Left ventricle myocardium inferior (tissue), 1 donor: Measurements from ENCODE around the gene ZBTB33. TPM values are rescaled to one million over a fixed set of nuclear protein-coding genes. Genes with fewer than 3 reads are reported as not detected.

Experiments
- DNase-seq: peaks from one replicate; pipeline ENCODE4 v3.0.0-alpha.2; 2020
- H3K27ac ChIP-seq: fragments of 200-600 bp; replicated peaks from 2 replicates; pipeline ENCODE4 v1.8.0; 2021
- H3K27me3 ChIP-seq: fragments of 200-600 bp; 2 replicates; pipeline ENCODE4 v1.8.0; 2021; ENCODE audit warnings: low read depth
- H3K36me3 ChIP-seq: fragments of 200-600 bp; 2 replicates; pipeline ENCODE4 v1.8.0; 2021
- H3K4me1 ChIP-seq: fragments of 200-600 bp; 2 replicates; pipeline ENCODE4 v1.8.0; 2021
- H3K4me3 ChIP-seq: fragments of 200-600 bp; 2 replicates; pipeline ENCODE4 v1.8.0; 2021; ENCODE audit warnings: mild to moderate bottlenecking, moderate library complexity
- H3K9me3 ChIP-seq: fragments of 200-600 bp; replicated peaks from 2 replicates; pipeline ENCODE4 v1.8.0; 2021
- intact Hi-C: fragments of 100-400 bp; cut with micrococcal nuclease; formaldehyde crosslinking; loops from one replicate; pipeline ENCODE4 v1.11.0; 2022
- total RNA-seq: library from RNA; stranded (reverse); fragmentation: NEBNext Ultra II Directional; extraction: Animal tissue kit (Norgen Biotek cat#: 25700); gene quantifications from one replicate; pipeline ENCODE4 v1.2.1, GENCODE V29; 2021
- TF ChIP-seq, protein P1 (sequence below): fragments of 200-600 bp; IDR thresholded peaks from 2 replicates; pipeline ENCODE4 v1.8.0; 2021; ENCODE audit warnings: antibody characterized with exemption, mild to moderate bottlenecking, borderline replicate concordance
- donor health status: DM: no; HTN: yes; CAD: no; lungs with severe emphysema.

ZBTB33 gene
- total RNA-seq, 1 donor from 2014 or later: 6.0 TPM

DNA sequence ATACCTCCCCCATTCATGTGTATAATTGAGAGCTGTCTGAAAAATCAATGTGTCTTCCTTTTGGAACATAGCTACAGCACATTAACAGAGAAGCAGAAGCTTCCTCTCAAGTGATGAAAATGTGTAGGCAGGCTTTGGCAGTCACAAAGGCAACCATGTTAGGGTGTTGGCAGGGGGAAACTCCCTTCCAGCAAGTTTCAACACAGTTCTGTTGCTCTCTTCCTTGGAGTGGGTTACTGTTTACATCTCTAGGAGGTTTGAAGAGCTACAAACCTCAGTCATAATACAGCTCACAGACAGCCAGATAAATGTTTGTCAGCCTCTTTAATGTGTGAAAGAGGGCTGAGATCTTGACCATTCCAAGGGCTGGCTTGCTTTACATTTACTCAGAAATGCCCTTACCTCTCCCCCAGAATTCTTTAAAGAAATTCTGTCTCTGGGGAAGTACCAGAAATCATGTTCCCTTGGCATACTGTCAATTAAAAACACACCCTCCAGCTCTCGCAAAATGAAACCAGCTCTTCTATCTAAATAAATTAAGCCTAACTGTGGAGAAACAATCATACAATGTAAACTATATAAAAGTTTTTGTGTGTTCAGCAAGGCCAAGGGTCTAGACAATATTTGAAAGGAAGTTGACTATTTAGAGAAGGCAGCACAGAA lies 18.9 kb downstream of the ZBTB33 start:
- no peaks in the 10 kb centered on the region for H3K9me3 ChIP-seq
- no peaks in the 10 kb centered on the region for H3K27me3 ChIP-seq
- TF ChIP-seq, protein P1, sequence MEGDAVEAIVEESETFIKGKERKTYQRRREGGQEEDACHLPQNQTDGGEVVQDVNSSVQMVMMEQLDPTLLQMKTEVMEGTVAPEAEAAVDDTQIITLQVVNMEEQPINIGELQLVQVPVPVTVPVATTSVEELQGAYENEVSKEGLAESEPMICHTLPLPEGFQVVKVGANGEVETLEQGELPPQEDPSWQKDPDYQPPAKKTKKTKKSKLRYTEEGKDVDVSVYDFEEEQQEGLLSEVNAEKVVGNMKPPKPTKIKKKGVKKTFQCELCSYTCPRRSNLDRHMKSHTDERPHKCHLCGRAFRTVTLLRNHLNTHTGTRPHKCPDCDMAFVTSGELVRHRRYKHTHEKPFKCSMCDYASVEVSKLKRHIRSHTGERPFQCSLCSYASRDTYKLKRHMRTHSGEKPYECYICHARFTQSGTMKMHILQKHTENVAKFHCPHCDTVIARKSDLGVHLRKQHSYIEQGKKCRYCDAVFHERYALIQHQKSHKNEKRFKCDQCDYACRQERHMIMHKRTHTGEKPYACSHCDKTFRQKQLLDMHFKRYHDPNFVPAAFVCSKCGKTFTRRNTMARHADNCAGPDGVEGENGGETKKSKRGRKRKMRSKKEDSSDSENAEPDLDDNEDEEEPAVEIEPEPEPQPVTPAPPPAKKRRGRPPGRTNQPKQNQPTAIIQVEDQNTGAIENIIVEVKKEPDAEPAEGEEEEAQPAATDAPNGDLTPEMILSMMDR: no peak
- peak overlapping the region; percentile 33 for H3K27ac ChIP-seq
- intact Hi-C loops: no loop called here
- no peak overlapping the region for H3K4me3 ChIP-seq
- DNase-seq: no peak
- no peaks in the 10 kb centered on the region for H3K36me3 ChIP-seq
- H3K4me1 ChIP-seq: no peaks in the 10 kb centered on the region

DNA sequence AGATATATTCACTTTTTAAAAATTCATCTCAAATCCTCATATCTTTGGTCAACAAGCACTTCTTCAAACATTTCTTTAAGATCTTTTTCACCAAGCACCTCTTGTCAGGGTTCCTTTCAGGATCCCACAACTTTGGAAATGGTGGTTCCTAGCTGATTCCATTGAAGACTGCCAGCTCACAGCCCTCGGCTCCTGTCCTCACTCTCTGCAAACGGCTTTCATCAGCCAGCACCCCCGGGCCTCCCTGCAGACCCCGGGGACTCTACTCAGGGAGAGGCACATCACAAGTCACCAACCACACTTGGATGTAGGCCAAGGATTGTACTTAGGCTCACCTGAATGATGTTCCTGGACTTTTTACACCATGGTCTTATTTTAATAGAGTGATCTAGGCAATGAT lies 20.0 kb downstream of the ZBTB33 start:
- H3K27ac ChIP-seq: no peak overlapping the region
- no peaks in the 10 kb centered on the region for H3K4me1 ChIP-seq
- intact Hi-C loops: no loop called here
- no peak for DNase-seq
- H3K36me3 ChIP-seq: no peaks in the 10 kb centered on the region
- TF ChIP-seq, protein P1: no peak
- no peaks in the 10 kb centered on the region for H3K9me3 ChIP-seq
- H3K4me3 ChIP-seq: no peak overlapping the region
- H3K27me3 ChIP-seq: no peaks in the 10 kb centered on the region

DNA sequence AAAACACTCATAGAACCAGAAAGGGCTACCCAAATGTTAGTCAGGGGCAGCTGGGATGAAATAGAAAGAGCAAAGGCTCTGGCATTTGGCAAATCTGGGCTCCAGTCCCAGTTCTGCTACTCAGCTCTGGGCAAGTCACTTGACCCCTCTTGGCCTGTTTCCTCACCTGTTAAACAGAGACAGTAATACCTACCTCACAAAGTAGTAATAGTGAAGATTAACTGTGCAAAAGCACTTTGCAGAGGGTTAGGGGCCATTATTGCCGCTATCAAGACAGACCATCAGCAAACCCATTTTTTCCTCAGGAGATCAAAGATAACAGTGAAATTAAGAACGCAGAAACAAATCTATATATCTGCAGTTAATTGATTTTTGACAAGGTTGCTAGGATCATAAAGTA lies 20.6 kb downstream of the ZBTB33 start:
- no peaks in the 10 kb centered on the region for H3K9me3 ChIP-seq
- H3K4me3 ChIP-seq: no peak overlapping the region
- no peak for DNase-seq
- no peaks in the 10 kb centered on the region for H3K36me3 ChIP-seq
- H3K27ac ChIP-seq: no peak overlapping the region
- TF ChIP-seq, protein P1: no peak
- H3K4me1 ChIP-seq: no peaks in the 10 kb centered on the region
- no peaks in the 10 kb centered on the region for H3K27me3 ChIP-seq
- intact Hi-C loops: no loop called here

DNA sequence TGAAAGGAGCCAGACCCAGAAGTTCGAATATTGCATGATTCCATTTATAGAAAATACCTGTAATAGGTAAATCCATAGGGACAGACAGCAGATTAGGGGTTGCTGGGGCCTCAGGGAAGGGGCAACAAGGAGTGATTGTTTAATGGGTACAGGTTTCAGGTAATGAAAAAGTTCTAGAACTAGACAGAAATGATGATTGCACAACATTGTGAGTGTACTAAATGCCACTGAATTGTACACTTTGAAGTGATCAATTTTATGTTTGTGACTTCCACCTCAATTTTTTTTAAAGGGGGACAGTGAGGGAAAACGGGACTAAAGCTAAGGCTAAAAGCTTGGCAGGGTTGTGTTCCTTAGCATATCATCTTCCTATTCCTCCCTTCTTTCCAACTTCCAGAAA lies 23.5 kb downstream of the ZBTB33 start:
- Histone ChIP-seq H3K27ac (peak overlapping the region; percentile 36), H3K27me3 (no peaks in the 10 kb centered on the region), H3K4me3 (no peak overlapping the region), H3K4me1 (no peaks in the 10 kb centered on the region), H3K9me3 (no peaks in the 10 kb centered on the region), H3K36me3 (no peaks in the 10 kb centered on the region)
- TF ChIP-seq, protein P1: no peak
- no peak for DNase-seq
- intact Hi-C loops: no loop called here

DNA sequence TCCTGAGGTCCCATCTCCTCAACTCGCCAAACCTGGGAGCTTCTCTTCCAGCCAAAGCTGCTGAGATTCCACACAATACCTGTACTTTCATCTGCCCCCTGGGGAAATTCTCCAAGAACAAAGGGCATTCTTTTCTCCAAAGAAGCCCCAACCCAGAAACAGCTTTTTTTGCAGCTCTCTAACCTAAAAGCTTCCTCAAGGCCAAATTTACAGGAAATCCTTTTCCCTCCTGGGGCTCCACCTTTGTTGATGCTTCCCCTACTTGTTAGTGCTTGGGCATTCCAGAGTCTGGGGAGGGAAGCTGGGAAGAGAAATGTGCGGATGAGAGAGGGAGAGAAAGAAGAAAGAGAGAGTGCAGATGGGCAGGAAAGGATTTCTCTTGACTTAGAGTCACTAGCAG lies 24.3 kb downstream of the ZBTB33 start:
- TF ChIP-seq, protein P1: no peak
- intact Hi-C loops: no loop called here
- Histone ChIP-seq H3K36me3 (no peaks in the 10 kb centered on the region), H3K27ac (peak overlapping the region; percentile 36), H3K4me1 (no peaks in the 10 kb centered on the region), H3K27me3 (no peaks in the 10 kb centered on the region), H3K9me3 (no peaks in the 10 kb centered on the region), H3K4me3 (no peak overlapping the region)
- DNase-seq: no peak
